NCI-H2171 treated with DMSO at 0.1 percent for 48 hours (cell line): ENCODE data around the gene KIR2DL4.
"Not testable (repeated sequence)": the region's sequence is repeated elsewhere in the genome, so short reads cannot be mapped to it uniquely, and the experiment has no call there.

Experiments
- DNase-seq: peaks from one replicate; lab custom pipeline; 2025; lab: John Stamatoyannopoulos, UW

The KIR2DL4 gene

GRCh38 chr19:54804571-54804970 lies 1.2 kb downstream of the KIR2DL4 start:
- no peak for DNase-seq

GRCh38 chr19:54805665-54806515 lies 2.5 kb downstream of the KIR2DL4 start:
- no peak for DNase-seq

DNA sequence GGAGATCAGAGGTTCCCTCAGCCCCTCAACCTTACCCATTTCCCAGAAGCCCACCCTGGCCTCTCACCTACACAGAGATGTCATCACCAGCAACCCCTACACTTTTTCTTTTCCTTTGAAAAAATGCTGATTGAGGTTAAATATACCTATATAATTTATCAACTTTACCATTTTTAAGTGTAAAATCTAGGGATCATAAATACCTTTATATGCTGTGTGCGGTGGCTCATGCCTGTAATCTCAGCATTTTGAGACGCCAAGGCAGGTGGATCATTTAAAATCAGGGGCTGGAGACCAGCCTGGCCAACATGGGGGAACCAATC lies 3.1 kb downstream of the KIR2DL4 start:
- no peak for DNase-seq

GRCh38 chr19:54814571-54814970 lies 11.2 kb downstream of the KIR2DL4 start:
- DNase-seq = not testable (repeated sequence)

DNA sequence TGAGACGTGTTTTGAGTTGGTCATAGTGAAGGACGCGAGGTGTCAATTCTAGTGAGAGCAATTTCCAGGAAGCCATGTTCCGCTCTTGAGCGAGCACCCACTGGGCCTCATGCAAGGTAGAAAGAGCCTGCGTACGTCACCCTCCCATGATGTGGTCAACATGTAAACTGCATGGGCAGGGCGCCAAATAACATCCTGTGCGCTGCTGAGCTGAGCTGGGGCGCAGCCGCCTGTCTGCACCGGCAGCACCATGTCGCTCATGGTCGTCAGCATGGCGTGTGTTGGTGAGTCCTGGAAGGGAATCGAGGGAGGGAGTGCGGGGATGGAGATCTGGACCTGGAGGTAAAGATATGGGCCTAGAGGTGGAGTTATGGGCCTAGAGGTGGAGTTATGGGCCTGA lies 12.8 kb downstream of the KIR2DL4 start, which contains the start of gene KIR3DL1:
Gene KIR3DL1 (plus strand): TSS at position 218 of the 400 bp plus-strand sequence.
- not testable (repeated sequence) for DNase-seq

DNA sequence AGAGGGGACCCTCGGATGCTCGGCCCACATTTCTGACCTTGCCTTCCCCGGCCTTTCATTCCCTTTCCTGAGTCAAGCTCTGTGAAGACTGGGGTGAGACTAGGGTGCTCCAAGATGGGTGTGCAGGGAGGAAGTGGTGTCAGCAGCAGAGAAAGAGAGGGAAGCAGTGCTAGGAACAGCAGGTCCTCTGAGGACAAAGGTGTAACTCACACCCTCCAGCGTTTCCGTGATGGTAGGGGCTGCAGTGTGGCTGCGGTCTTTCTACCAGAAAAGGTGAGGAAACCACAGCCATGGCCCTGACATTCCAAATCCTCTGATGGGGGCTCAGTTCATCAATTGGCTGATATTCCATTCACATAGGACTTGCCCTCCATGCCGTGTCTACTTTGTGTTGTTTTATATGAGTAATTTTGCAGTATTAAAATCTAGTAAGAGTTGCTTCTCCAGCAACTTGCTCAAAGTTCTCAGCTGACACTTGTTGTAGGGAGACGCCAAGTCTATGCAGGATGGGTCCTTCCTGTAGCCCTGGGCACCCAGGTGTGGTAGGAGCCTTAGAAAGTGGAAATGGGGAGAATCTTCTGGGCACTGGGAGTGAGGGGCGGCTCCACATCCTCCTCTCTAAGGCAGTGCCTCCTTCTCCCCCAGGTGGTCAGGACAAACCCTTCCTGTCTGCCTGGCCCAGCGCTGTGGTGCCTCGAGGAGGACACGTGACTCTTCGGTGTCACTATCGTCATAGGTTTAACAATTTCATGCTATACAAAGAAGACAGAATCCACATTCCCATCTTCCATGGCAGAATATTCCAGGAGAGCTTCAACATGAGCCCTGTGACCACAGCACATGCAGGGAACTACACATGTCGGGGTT lies 14.5 kb downstream of the KIR2DL4 start:
- DNase-seq = no peak

DNA sequence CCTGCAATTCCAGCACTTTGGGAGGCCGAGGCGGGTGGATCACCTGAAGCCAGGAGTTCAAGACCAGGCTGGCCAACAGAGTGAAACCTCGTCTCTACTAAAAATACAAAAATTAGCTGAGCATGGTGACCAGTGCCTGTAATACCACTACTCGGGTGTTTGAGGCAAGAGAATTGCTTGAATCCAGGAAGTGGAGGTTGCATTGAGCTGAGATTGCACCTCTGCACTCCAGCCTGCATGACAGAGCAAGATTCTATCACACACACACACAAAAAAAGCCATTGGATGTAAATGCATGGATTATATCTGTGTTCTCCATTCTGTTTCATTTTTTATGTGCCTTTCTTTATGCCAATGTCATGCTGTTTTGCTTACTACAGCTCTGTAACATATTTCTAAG lies 21.0 kb downstream of the KIR2DL4 start:
- DNase-seq = not testable (repeated sequence)

GRCh38 chr19:54825326-54825725 lies 21.9 kb downstream of the KIR2DL4 start:
- DNase-seq = not testable (repeated sequence)

GRCh38 chr19:54828064-54828463 lies 24.7 kb downstream of the KIR2DL4 start:
- DNase-seq = not testable (repeated sequence)

- DNase-seq = not testable (repeated sequence)
Measured at GRCh38 chr19:54832496-54832895, 29.1 kb downstream of the KIR2DL4 start, which contains the start of gene KIR2DS4. TSS of gene KIR2DS4 (plus strand) at chr19:54832676.

GRCh38 chr19:54835126-54835525 lies 31.7 kb downstream of the KIR2DL4 start:
- not testable (repeated sequence) for DNase-seq

DNA sequence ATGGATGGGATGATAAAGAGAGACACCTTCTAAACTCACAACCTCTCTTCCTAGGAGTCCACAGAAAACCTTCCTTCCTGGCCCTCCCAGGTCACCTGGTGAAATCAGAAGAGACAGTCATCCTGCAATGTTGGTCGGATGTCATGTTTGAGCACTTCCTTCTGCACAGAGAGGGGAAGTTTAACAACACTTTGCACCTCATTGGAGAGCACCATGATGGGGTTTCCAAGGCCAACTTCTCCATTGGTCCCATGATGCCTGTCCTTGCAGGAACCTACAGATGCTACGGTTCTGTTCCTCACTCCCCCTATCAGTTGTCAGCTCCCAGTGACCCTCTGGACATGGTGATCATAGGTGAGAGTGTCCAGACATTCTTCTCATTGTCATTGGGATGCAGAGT lies 34.1 kb downstream of the KIR2DL4 start:
- DNase-seq = not testable (repeated sequence)

DNA sequence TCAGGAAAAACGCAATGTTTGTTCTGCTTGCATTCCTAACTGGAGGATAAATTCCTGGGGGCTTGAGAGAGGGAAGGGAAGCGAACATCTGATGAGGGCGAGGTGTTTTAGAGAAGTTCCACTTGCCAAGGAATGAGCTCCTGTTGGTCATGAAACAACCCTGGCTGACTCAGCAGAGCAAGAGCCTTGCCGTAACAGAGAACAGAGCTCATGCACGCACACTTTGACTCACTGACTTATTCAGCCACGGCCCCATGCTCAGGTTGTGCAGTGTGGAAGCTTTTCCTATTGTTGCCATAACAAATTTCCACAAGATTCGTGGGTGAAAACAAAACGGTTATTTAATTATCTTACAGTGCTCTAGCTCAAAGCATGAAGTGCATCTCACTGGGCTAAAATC lies 39.8 kb downstream of the KIR2DL4 start:
- DNase-seq = not testable (repeated sequence)

DNA sequence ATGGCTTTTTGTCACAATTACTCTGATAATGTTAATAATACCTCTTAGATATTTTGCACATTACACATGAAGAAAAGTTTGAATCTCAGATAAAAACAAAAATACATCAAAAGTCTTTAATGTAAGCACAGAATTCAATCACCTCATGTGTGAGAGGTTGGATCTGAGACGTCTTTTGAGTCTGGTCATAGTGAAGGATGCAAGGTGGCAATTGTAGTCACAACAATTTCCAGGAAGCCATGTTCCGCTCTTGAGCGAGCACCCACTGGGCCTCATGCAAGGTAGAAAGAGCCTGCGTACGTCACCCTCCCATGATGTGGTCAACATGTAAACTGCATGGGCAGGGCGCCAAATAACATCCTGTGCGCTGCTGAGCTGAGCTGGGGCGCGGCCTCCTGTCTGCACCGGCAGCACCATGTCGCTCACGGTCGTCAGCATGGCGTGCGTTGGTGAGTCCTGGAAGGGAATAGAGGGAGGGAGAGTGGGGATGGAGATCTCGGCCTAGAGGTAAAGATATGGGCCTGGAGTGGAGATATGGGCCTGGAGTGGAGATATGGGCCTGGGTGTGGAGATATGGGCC lies 46.7 kb downstream of the KIR2DL4 start, which contains the start of gene KIR3DL2:
Gene KIR3DL2 (plus strand): TSS at position 383 of the 580 bp plus-strand sequence. CDS start 33 bp downstream, at position 416.
- DNase-seq = not testable (repeated sequence)

GRCh38 chr19:54850930-54851329 lies 47.5 kb downstream of the KIR2DL4 start:
- DNase-seq = no peak

- DNase-seq = no peak
Measured at GRCh38 chr19:54851353-54851752, 47.9 kb downstream of the KIR2DL4 start.

DNA sequence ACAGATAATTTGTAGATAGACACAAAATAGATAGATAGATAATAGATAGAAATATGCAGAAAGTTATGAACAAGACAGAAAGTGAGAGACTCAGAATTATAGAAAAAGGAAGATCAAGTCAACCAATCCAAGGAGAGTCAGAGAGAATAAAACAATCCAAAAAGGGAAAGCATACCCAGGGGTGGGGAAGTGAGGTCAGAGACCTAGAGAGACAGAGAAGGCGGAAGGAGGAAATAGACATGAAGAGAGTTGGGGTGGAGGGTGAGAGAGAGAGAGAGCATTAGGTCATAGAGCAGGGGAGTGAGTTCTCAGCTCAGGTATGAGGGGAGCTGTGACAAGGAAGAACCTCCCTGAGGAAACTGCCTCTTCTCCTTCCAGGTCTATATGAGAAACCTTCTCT lies 51.8 kb downstream of the KIR2DL4 start:
- not testable (repeated sequence) for DNase-seq

GRCh38 chr19:54858476-54858875 lies 55.1 kb downstream of the KIR2DL4 start:
- not testable (repeated sequence) for DNase-seq

- DNase-seq = not testable (repeated sequence)
Measured at GRCh38 chr19:54859421-54859820, 56.0 kb downstream of the KIR2DL4 start.

DNA sequence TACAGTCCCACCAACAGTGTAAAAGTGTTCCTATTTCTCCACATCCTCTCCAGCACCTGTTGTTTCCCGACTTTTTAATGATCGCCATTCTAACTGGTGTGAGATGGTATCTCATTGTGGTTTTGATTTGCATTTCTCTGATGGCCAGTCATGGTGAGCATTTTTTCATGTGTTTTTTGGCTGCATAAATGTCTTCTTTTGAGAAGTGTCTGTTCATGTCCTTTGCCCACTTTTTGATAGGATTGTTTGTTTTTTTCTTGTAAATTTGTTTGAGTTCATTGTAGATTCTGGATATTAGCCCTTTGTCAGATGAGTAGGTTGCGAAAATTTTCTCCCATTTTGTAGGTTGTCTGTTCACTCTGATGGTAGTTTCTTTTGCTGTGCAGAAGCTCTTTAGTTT lies 60.0 kb downstream of the KIR2DL4 start:
- not testable (repeated sequence) for DNase-seq
